NCI-H2171 (cell line): Measurements from ENCODE around the gene KRT33B.
"Not testable (repeated sequence)": the region's sequence is repeated elsewhere in the genome, so short reads cannot be mapped to it uniquely, and the experiment has no call there.

Experiments used
- DNase-seq: peaks from one replicate; lab custom pipeline; 2025; lab: John Stamatoyannopoulos, UW

The KRT33B gene

DNA sequence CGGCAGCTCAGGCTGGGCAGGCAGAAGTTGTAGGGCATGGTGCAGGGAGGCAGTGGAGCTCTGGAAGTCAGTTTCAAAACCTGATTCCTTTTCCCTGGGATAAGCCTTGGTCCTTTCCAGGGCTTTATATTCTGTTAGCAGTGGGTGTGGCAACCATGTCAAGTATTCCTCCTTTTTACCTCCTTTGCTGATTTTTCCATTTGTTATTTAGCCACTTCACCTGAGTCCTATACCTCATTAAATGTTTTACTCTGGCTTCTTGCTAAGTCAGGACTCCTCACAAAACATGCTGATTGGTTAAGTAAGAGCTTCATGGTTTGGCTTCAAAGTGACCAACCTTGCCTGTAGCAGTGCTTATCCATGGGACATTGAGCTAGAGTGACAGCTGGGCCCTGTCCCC, at the start of gene KRT33B:
KRT33B (minus strand) TSS at position 101 of the 400 bp plus-strand sequence; CDS start at position 38, 63 bp downstream.
- no peak for DNase-seq

DNA sequence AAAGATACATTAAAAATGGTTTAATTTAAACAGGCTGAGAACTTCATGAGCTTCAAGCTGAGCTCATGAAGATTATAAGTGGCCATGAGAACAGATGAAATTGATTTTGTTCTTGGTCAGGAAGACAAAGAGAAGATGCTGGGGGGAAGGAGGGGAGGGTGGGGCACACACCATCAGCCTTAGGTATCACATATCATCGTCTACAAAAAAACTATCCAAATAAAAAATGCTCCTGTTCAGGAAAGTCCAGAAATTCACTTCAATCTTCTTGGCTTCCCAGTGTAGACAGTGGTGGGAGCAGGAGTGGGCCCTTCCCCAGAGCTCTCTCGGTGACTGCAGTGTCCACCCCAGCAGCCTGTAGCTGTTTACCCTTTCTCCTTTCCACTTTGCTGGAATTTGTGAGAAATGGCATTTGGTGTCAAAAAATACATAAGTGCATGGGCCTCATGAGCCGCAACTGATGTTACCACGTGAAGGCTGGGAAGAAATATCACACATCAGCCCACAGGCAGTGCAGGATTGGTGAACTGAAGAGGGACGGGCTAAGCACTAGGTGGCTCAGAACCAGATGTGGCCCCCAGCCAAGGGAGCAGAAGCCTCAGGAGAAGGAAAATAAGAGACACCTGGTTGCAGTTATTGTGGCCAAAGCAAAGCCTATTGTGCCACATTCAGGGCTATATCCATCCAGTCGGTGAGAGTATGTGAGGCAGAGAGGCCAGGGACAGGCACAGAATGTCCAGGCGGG, 48.7 kb upstream of the KRT33B start:
- DNase-seq, result no peak

DNA sequence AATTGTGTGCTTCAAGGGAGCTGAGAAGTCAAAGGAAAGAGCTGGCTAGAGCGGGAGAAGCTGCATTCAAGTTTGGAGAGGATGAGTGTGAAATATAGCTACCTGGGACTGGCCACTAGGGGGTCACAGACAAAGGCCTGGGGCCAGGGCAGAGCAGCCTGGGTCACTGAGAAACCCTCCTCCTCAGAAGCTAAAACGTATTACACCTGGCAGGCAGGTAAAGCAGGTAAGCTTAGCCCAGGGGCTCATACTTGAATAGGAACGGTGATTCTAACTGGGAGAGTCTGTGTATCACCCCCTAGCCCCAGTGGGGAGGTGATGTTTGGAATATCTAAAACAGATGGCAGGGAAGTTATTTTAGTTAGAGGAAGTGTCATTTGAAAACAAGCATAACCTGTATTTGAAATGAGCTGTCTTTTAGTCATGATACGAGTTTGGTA, 48.0 kb upstream of the KRT33B start:
- no peak for DNase-seq

DNA sequence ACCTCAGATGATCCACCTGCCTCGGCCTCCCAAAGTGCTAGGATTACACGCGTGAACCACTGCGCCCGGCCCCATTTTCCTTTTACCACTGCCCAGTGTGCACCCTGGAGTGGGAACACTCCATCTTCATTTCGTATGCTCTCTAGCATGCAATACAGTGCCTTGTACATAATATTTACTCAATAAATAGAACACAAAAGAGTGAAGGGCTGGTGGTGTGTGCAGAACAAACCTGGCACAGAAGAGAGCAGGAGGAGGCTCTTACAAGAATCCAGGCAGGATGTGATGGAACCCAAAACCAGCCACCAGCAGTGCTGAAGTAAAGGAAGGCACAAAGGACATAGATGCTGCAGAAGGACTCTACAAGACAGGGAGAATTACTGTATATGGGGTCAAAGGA, 47.5 kb upstream of the KRT33B start:
- DNase-seq, result no peak

DNA sequence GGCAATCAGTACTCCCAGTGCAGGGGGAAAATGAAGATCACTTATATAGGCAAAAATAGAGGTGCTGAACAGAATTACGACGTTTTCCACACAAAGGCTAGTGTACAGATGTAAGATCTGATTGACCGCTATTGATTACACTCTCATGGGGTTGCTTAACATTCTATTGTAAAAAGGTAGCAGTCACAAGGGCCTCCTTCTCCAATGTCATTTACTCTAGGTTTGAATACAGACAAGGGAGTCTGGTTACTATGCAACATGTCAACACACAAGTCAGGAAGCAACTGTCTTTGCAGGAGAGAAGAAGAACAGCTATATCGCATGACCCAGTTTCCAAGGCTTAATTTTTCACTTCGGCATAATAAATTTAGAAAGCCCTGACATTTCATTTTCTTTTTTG, 46.9 kb upstream of the KRT33B start:
- no peak for DNase-seq

DNA sequence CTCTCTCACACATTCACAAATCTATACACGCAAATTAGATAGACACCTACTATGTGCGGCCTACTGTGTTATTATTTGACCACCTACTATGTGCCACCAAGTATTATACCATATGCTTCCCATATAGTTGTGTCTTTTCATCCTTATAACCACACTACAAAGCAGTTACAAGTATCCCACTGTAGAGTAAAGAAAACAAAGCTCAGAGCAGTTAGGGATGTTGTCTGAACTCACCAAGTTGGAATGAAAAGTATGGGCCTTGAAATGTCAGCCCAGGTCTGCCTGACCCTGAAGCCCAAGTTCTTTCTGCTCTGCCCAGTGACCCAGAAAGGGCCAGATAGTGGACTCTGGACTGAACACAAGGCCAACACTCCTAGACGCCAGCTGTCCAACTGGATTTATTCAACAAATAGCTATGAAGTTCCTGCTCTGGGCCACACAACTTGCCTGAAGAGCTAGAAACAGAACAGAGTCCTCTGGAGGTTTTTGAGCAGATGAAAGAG, 46.3 kb upstream of the KRT33B start:
- no peak for DNase-seq

DNA sequence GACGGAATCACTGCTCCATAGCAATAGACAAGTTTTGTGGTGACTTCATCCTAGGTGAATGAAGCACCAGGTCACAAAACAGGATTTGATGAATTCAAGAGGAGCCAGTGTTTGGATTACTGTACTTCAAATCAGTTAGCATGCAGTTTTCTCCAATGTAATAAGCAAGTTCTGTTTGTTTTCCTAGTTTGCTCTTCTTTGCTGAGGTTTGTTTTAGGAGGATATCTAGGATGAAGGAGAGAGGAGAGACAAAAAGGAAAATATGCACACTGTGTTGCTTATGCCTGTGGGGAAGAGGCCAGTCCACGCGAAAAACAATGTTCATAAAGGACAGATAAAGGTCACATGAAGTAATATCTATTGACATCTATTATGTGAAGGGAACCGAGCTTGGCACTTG, 45.8 kb upstream of the KRT33B start:
- no peak for DNase-seq

DNA sequence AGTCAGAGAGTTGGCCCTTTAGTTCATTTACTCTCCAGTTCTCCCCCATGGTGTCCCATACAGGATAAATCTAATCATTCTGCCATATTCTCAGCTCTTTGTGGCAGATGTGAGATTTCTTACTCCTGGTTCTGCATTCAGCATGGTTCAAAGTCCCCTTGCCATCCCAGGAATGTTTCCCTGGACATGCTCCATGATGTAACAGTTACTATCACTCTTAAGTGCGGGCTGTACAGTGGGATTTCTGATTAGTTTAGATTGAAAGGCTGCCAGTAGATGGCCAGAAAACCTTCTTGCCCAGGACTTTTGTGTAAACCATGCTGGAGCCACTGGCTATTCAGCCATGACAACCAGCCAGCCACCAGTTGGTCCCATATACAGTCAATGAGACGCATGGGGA, 44.4 kb upstream of the KRT33B start:
- DNase-seq, result no peak

DNA sequence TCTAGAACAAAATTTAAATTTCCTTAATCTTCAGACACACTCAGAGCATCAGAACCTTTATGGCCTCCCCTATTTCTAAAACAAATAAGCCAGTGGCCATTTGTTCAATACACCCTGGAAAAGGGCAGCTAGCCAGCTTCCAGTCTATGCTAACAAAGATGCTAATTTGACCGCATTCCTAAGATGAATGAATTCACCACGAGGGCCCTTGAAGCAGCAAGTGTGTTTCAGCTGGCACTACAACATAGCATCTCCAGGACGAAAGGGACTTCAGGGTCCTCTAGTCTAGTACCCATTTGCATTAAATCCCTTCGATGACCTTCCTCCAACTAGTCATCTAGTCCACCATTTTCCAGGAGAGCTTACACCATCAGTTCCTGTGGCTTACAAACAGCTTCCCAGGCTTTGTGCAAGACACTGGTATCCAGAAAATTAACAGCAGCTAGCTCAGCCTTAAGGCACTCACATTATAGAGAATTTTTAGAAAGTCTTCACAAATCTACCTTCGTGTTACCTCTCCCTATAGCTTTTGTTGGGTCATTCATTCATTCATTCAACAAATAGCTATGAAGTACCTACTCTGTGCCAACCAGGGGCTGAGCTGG, 43.8 kb upstream of the KRT33B start:
- DNase-seq, result no peak

DNA sequence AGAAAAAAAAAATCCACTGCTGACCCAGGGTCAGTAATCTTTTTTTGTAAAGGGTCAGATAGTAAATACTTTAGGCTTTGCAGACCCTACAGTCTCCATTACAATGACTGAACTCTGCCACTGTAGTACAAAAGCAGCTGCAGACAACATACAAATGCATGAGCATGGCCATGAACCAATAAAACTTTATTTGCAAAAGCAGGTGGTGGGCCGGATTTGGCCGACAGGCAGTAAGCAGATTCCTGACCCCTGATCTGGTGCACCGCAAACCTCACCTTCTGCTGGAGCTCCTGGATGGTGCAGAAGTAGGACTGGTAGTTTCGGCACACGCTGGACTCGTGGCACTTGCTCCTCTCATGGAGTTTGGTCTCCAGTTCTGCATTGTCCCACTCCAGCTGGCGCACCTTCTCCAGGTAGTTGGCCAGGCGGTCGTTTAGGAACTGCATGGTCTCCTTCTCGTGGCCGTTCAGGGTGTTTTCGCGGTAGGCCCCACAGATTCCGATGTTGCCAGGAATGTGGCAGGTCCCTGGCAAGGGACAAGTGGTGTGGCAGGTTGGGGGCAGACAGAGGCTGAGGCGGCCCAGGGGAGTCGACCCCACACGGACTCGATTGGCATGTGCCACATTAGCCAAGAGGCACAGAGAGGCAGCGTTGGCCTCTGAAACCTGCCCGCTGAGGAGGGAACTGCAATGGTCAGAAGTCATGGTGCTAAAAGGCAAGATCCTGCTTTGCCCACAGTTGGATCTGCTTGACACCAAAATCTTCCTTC, 41.6 kb upstream of the KRT33B start:
- DNase-seq, result no peak

DNA sequence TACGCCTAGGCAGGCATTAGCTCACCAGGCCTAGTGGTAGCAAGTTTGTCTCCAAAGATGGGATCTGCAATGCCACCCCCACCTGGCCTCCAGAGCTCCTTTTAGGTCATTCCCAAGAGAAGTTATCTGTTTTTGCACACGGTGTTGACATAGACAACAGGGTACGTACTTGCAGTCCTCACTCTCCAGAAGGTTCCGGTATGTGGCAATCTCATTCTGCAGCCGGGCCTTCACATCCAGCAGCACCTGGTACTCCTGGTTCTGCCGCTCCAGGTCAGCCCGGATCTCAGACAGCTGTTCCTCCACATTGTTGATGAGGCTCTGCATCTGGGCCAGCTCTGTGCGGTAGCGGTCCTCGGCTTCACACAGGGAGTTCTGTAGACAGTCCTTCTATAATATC, 37.6 kb upstream of the KRT33B start:
- no peak for DNase-seq

DNA sequence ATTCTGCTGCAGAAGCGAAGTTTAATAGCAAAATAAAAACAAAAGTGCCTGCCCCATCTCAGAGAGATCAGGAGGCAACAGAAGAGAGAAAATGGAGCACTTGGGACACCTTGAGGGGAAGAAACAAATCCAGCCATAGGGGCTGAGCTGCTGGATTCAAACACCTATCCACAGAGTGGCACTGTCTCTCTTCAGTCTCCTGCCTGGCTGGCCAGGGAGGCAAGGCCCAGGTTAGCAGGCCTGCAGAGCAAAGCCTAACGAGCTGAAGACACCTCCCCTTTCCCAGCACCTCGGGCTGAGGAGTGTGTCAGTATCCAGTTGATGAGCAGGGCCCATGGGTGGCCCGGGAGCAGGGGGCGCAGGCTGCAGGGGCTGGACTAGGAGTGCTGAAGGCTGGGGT, 36.6 kb upstream of the KRT33B start:
- no peak for DNase-seq

DNA sequence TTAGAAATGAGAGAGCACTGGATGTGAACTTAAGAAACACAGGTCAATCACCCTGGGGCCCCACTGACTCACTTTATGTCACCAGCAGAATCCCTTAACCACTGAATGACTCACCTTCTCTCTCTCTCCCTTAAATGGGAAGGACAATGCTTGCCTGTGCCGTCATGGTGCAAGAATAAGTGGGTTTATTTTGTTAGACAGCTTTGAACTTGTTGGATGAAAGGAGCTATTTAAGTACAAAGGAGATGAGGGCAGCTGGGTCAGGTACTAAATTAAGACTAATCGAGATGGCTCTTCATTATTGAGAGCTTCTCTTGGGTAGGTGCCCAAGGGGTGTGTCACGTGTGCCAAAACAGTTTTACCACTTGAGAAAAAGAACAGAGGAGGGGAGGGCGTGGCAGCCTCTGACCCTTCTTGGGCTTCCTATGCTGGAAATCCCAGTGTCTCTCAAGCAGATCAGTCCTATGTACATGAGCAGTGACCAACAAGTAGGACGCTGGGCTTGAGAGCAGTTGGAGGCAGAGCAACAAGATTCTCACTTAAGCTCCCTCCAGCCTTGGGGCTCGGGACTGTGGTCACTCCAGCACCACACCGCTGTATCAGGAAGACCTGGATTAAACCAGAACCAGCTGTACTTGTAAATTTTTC, 34.5 kb upstream of the KRT33B start:
- no peak for DNase-seq

DNA sequence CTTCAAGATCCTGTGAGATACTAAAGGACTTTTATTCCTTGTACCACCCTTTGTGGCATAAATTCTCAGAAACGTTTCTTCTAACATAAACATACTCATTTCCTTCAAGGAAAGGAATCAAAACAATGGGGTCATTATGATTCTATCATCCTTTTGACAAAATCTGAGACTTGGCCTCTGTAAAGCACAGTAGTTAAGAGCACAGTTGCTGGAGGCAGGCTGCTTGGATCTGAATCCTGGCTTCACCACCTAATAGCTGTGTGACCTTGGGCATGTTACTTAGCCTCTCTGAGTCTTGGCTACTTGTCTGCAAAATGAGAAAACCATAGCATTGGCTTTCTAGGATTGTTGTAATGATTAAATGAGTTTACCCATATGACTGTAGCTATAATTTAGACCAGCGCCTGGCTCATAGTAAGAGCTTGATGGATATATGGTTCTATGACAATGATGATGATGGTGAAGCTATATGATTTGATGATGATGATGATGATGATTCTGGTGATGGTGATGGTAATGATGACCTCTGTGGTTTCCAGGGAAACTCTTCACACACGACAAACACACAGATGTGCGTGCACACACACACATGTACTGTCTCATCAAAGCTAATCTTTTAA, 33.9 kb upstream of the KRT33B start:
- DNase-seq, result no peak

DNA sequence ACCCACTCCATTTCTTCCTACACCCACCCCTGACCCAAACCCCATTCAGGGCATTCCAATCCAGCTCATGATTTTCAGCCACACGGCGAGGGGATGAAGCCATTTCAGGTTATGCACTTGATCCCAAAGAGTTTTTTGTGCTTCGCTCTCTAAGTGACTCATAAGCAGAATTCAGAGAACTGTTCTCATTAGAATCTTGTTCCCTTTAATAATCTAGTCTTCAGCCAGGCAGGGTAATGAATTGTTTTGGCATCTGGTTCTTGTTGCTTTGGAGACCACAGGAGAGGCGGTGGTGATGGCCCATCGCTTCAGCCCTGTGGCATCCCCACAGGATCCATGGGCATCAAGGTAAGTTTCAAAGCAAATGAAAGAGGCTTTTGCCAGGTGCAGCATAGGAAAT, 32.5 kb upstream of the KRT33B start:
- DNase-seq, result no peak

DNA sequence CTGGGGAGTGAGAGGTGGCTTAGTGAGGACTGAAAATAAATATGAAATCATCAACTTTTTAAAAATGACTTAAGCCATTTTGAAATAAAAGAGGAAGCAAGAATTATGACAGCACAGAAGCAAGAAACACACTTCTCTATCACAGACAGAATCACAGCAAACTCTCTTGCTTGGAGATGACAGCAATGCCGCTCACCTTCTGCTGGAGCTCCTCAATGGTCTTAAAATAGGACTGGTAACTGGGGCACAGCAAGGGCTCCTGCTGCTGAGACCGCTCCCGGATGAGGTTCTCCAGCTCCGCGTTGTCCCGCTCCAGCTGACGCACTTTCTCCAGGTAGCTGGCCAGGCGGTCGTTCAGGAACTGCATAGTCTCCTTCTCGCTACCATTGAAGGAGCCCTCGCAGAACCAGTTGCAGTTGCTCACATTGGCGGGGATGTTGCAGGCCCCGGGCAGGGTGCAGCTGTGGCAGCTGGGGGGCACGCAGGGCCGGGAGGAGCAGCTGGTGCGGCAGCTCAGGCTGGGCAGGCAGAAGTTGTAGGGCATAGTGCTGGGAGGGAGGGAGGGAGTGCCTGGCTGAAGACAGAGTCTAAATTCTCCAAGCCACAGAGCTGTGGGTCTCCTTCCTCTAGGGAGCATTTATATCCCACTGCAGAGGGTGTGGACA, 27.5 kb upstream of the KRT33B start, which contains the start of gene KRT31:
KRT31 (minus strand) TSS at position 613 of the 665 bp plus-strand sequence; CDS start at position 544, 69 bp downstream.
- DNase-seq, result no peak

DNA sequence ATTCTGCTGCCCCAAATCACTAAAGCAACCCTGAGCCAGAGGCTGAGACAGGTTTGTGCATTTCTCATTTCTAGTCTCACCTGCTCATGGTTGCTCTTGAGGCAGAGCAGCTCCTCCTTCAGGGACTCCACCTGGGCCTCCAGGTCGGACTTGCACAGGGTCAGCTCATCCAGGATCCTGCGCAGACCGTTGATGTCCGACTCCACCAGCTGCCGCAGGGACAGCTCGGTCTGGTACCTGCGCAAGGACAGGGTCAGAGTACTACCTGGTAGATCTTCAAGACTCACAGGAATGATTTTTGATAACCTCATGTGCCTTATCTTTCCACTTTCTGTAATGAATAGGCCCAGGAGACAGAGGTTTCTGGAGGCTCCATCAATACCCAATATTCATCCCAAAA, 26.7 kb upstream of the KRT33B start:
- no peak for DNase-seq

DNA sequence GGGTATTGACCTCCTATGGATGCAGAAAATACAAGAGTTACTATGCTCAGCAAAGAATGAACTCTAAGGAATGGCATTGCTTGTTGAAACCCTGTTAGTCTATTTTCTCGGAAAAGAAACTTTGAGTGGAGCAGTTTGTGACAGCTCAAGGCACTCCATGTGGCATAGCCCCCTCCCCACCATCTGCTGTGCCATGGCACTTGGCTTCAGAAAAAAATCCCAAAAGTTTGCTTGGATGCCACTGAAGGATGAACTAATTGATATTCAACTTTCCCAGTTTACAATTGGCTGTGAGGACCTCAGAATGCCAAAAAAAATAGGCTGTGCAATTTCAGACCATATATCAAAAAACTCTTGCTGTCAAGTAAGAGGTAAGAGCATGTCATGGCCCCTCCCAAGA, 26.0 kb upstream of the KRT33B start:
- DNase-seq, result no peak

DNA sequence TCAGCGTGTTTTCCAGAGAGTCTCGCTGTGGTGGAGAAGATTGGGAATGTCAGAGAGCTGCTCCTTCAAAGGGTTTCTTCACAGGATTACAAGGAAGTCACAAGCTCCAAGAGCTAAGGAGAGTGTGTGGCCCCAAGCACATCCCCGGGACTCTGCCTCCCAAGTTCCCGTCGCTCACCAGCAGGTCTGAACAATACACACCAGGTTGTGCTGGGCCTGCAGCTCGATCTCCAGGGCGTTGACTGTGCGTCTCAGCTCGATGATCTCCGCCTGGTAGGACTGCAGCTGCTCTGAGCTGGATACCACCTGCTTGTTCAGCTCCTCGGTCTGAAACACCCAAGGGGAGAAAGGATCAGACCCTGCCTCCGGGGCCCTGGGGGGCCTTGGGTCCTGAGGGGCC, 25.4 kb upstream of the KRT33B start:
- not testable (repeated sequence) for DNase-seq

DNA sequence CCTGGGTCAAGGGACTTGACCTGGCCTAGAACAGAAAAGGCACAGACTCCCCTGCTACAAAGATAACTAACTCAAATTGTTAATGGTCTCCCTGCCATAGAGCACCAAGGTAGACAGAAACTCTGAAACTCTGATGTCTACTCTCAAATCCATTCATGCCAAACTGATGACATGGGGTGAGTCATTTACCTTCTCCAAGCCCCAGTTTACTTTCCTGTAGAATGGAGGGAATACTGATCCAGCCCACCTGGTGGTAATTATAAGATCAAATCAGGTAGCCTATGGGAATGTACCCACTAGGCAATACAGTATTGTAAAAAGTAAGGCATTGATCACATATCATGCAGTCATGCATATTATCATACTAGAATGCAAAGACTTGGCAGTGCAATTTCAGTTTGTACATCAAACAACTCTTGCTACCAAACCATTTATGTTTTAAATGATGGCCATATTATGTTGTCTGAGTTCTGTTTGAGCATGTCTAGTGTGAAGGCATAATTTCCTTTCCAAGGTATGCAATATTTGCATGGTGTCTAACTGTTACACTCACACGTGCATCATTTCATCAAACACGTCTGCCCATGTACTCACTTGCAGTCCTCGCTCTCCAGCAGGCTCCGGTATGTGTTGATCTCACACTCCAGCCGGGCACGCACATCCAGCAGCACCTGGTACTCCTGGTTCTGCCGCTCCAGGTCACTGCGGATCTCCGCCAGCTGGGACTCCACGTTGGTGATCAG, 24.8 kb upstream of the KRT33B start:
- DNase-seq, result no peak

DNA sequence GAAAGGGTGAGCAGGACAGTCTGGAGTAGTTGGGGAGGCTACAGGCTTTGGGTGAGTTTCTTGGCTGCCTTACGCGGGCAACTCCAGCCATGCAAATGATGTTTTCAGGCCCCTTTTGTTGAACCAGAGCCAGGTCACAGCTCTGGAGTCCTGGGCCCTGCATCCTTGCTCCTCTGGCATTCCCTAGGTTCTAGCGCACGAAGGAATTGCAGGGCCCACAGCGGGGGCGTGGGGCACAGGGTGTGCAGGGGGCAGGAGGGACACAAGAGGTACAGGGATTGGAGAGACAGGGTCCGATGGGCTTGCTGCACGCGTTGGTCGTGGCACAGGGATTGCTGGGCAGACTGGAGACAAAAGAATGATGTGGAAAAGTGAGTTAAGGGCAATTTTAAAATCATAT, 24.2 kb upstream of the KRT33B start:
- DNase-seq, result no peak
